GM18861 (cell line): ENCODE results near the gene ZNF440.

Experiments
- ATAC-seq: cut with Tn5 transposase; IDR thresholded peaks from one replicate; pipeline ENCODE4 v1.9.1; 2021; ENCODE audit not compliant: unreplicated experiment

ZNF440 gene

GRCh38 chr19:11882606-11883005 lies 68.5 kb downstream of the ZNF440 start:
- ATAC-seq: no peak
